Endothelial cell of umbilical vein (primary cell): ENCODE data around the gene ASB11. TPM values are rescaled to one million over a fixed set of nuclear protein-coding genes. Genes with fewer than 3 reads are reported as not detected.

Experiments used
- BruUV-seq: library from RNA; stranded (reverse); fragments of 400-500 nt; replicated peaks from 2 replicates; lab custom pipeline; 2021; lab: Mats Ljungman, UMichigan
- CTCF ChIA-PET: fragments of 300-600, 350-600 bp; sonication (Branson Sonifier 250); formaldehyde crosslinking; loops from one replicate; lab custom pipeline; 2021; ENCODE audit warnings: antibody characterized with exemption, inconsistent platforms; lab: Charles Lee
- POLR2A ChIA-PET: fragments of 300-600, 350-600 bp; sonication (Branson Sonifier 250); formaldehyde crosslinking; loops from one replicate; lab custom pipeline; 2021; ENCODE audit warnings: antibody characterized with exemption, inconsistent platforms; lab: Charles Lee
- DNase-seq: peaks from one replicate; pipeline ENCODE4 v3.0.0-alpha.2; 2011; ENCODE audit warnings: low read depth, low spot score
- FAIRE-seq: peaks from 2 replicates; lab custom pipeline; 2011; peaks lifted over from hg19 to GRCh38; lab: Jason Lieb, UNC
- H2AFZ ChIP-seq: 2 replicates; pipeline ENCODE4 v1.6.0; 2012; ENCODE audit warnings: low read depth, low read length, control low read depth, inconsistent platforms
- H3K27ac ChIP-seq: 2 replicates; pipeline ENCODE4 v1.5.1; 2011; ENCODE audit warnings: low read depth, mild to moderate bottlenecking, control low read depth, low read length, moderate library complexity; ENCODE audit not compliant: insufficient read depth
- H3K27me3 ChIP-seq, 2 experiments: 2 replicates each; pipeline versions ENCODE4 v1.6.0 to v1.6.1; 2011; ENCODE audit warnings: low read length in 2 of 2, mixed read lengths in 1 of 2; ENCODE audit not compliant: control insufficient read depth in 2 of 2, insufficient read depth in 2 of 2
- H3K36me3 ChIP-seq, 2 experiments: 2 replicates in 1 of 2; 3 replicates in 1 of 2; pipeline ENCODE4 v1.5.1; 2011; ENCODE audit warnings: low read length in 2 of 2, mild to moderate bottlenecking in 1 of 2, moderate library complexity in 1 of 2; ENCODE audit not compliant: control insufficient read depth in 2 of 2, insufficient read depth in 2 of 2; ENCODE audit errors: extremely low read depth in 1 of 2
- H3K4me1 ChIP-seq: 3 replicates; pipeline ENCODE4 v1.5.1; 2011; ENCODE audit warnings: mild to moderate bottlenecking, low read length; ENCODE audit not compliant: control insufficient read depth, insufficient read depth; ENCODE audit errors: extremely low read depth
- H3K4me2 ChIP-seq: 2 replicates; pipeline ENCODE4 v1.6.1; 2011; ENCODE audit warnings: low read length, control low read depth, mixed read lengths; ENCODE audit not compliant: insufficient read depth
- H3K4me3 ChIP-seq, 3 experiments: fragments of 200-600 bp in 1 of 3; sonication (generic), shearing (Covaris generic) in 1 of 3; replicated peaks in 1 of 3; 2 replicates each; pipeline ENCODE4 v1.5.1; 2011 to 2016; ENCODE audit warnings: control low read depth in 3 of 3, low read length in 3 of 3, mild to moderate bottlenecking in 2 of 3, inconsistent platforms in 1 of 3, low read depth in 1 of 3, moderate library complexity in 1 of 3; ENCODE audit not compliant: insufficient read depth in 1 of 3
- H3K79me2 ChIP-seq: 2 replicates; pipeline ENCODE4 v1.6.0; 2012; ENCODE audit warnings: low read length, inconsistent platforms; ENCODE audit not compliant: control insufficient read depth, insufficient read depth
- H3K9ac ChIP-seq: replicated peaks from 2 replicates; pipeline ENCODE3; 2011; ENCODE audit warnings: low read length, control low read depth; ENCODE audit not compliant: insufficient read depth; ENCODE audit errors: extremely low read depth
- H3K9me1 ChIP-seq: replicated peaks from 3 replicates; pipeline ENCODE4 v1.6.0; 2011; ENCODE audit warnings: mild to moderate bottlenecking, low read length; ENCODE audit not compliant: control insufficient read depth, insufficient read depth; ENCODE audit errors: extremely low read depth
- H3K9me3 ChIP-seq: replicated peaks from 2 replicates; pipeline ENCODE4 v1.5.1; 2012; ENCODE audit warnings: low read length, inconsistent platforms; ENCODE audit not compliant: control insufficient read depth, insufficient read depth
- H4K20me1 ChIP-seq: replicated peaks from 2 replicates; pipeline ENCODE3; 2011; ENCODE audit warnings: mild to moderate bottlenecking, low read length; ENCODE audit not compliant: control insufficient read depth, insufficient read depth; ENCODE audit errors: extremely low read depth
- EZH2 ChIP-seq: IDR thresholded peaks from 2 replicates; pipeline ENCODE4 v1.6.1; 2012; ENCODE audit warnings: borderline replicate concordance, low read depth, mild to moderate bottlenecking, moderate library complexity, low read length, inconsistent platforms; ENCODE audit not compliant: severe bottlenecking
- FOS ChIP-seq: IDR thresholded peaks from 2 replicates; pipeline ENCODE4 v1.6.1; 2011; ENCODE audit warnings: mild to moderate bottlenecking, low read length, moderate library complexity, borderline replicate concordance; ENCODE audit not compliant: insufficient read depth
- JUN ChIP-seq: IDR thresholded peaks from 2 replicates; pipeline ENCODE4 v1.6.1; 2011; ENCODE audit warnings: borderline replicate concordance, low read depth; ENCODE audit not compliant: insufficient read length, insufficient read depth
- MYC ChIP-seq: IDR thresholded peaks from one replicate; pipeline ENCODE4 v1.6.1; 2011; ENCODE audit warnings: mild to moderate bottlenecking, low read depth, low read length
- POLR2A ChIP-seq: IDR thresholded peaks from 2 replicates; pipeline ENCODE4 v1.6.1; 2012; ENCODE audit warnings: low read depth, mild to moderate bottlenecking, control low read depth, low read length
- POLR2AphosphoS5 ChIP-seq: IDR thresholded peaks from 2 replicates; pipeline ENCODE4 v1.6.1; 2012; ENCODE audit warnings: low read depth, mild to moderate bottlenecking, control low read depth, low read length, moderate library complexity; ENCODE audit not compliant: insufficient read depth
- dilution Hi-C: fragments of 300-500 bp; cut with MboI; formaldehyde crosslinking; loops from one replicate; pipeline ENCODE4 v1.15.0; 2019; ENCODE audit warnings: low sequenced_read_pairs; ENCODE audit not compliant: extremely low pct_ligation_motif_present
- intact Hi-C: fragments of 100-400 bp; cut with micrococcal nuclease; formaldehyde crosslinking; loops from one replicate; pipeline ENCODE4 v1.10.0; 2022
- polyA plus RNA-seq, 4 experiments: library from polyadenylated mRNA; depleted of rRNA in 3 of 4; stranded (reverse) in 3 of 4; unstranded in 1 of 4; fragments of >200 nt; gene quantifications; 2 replicates each; pipeline versions ENCODE4 v1.2.1 to v1.2.3, GENCODE V29; 2011 to 2012; ENCODE audit warnings: missing spikeins in 1 of 4
- total RNA-seq: library from RNA; stranded (reverse); gene quantifications from 2 replicates; pipeline ENCODE4 v1.2.3, GENCODE V29; 2021
- TF ChIP-seq, protein P1 (sequence below), 2 donors: IDR thresholded peaks; 1 replicate in 1 of 2; 2 replicates in 1 of 2; pipeline ENCODE4 v1.5.1; 2011; ENCODE audit warnings: low read length in 2 of 2, mild to moderate bottlenecking in 2 of 2, moderate library complexity in 2 of 2, control low read depth in 1 of 2, inconsistent platforms in 1 of 2, low read depth in 1 of 2; ENCODE audit not compliant: insufficient read depth in 1 of 2; ENCODE audit errors: extremely low read depth in 1 of 2

Gene ASB11
- total and polyA plus RNA-seq, 2 donors (not counting 3 experiments of a cell fraction or from before 2014, with no cell fraction given) = 0.06 to 0.15 TPM

DNA sequence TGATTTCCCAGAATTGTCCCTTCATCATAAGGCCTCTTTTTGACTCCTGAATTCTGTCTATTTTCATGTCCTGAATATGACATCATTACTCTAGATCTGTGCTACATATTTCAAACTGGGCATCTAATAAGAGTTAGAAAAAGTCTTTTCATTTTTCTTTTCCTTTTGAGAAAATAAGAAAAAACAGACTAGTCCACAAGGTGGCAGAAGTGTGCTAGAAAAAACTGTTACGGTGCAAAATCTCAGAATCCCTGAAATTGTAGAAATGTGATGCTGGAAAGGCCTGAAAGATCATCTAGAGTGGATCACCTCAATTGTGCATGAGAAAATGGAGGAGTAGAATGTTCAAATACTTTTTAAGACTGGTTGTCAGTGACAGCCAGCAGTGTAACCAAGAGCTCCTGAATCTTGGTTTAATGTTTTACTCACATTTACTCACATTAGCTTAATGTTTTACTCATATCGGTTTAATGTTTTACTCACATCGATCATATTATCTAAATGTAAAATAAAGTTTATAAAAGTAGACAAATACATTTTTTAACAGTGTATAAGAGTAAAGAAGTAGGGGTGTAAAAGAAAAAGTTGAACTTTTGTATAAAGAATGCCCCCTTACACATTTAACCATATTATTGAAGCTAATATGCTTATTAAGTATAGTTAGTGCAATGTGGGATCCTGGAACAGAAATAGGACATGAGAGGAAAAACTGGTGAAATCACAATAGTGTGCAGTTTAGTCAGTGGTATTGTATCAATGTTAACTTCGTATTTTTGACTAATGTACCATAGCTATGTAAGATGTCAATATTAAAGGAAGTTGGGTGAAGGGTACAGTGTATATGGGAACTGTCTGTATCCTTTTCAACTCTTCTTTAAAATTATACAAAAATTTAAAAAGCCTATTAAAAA, 15.2 kb downstream of the ASB11 start:
- no TSS peak for BruUV-seq

More for the DNA sequence above, 15.2 kb downstream of the ASB11 start:
- no peaks in the 10 kb centered on the region for H3K79me2 ChIP-seq
- CTCF ChIA-PET = interaction anchor here (0.8 to 1.7 kb wide), 11 partner anchors 10 to 1261 kb away, joined by 3 to 5 read pairs (median 4); partner anchors contain the start of gene ASB9
- POLR2A ChIA-PET = no interaction called here
- no peak overlapping the region for H3K4me3 ChIP-seq
- peak; percentile 53 for DNase-seq
- no peaks in the 10 kb centered on the region for H3K9me3 ChIP-seq
- peaks cover 21% of the 10 kb centered on the region for H3K4me1 ChIP-seq
- peak; percentile 90 for FAIRE-seq
- H4K20me1 ChIP-seq = no peaks in the 10 kb centered on the region
- H2AFZ ChIP-seq = no peak overlapping the region
- dilution Hi-C loops = no loop called here
- peak overlapping the region; percentile 22 for H3K4me2 ChIP-seq
- TF ChIP-seq, protein P1, sequence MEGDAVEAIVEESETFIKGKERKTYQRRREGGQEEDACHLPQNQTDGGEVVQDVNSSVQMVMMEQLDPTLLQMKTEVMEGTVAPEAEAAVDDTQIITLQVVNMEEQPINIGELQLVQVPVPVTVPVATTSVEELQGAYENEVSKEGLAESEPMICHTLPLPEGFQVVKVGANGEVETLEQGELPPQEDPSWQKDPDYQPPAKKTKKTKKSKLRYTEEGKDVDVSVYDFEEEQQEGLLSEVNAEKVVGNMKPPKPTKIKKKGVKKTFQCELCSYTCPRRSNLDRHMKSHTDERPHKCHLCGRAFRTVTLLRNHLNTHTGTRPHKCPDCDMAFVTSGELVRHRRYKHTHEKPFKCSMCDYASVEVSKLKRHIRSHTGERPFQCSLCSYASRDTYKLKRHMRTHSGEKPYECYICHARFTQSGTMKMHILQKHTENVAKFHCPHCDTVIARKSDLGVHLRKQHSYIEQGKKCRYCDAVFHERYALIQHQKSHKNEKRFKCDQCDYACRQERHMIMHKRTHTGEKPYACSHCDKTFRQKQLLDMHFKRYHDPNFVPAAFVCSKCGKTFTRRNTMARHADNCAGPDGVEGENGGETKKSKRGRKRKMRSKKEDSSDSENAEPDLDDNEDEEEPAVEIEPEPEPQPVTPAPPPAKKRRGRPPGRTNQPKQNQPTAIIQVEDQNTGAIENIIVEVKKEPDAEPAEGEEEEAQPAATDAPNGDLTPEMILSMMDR (IDR thresholded peaks at IDR 0.05; ENCODE audit: extremely low read depth in 1 of 2, insufficient read depth in 1 of 2, low read depth in 1 of 2, low read length in 2 of 2) = peak; percentile 12 to 20
- TF ChIP-seq FOS = no peak
- TF ChIP-seq POLR2AphosphoS5 = no peak
- TF ChIP-seq EZH2 = no peak
- TF ChIP-seq POLR2A = no peak
- no peak for TF ChIP-seq JUN
- no peak for TF ChIP-seq MYC
- no peaks in the 10 kb centered on the region for H3K9me1 ChIP-seq
- intact Hi-C loops = loop anchor here (1.0 to 5.0 kb wide), 4 partner anchors 35 to 169 kb away; partner anchors contain the start of gene PIGA
- H3K36me3 ChIP-seq = no peaks in the 10 kb centered on the region
- H3K27ac ChIP-seq = peak overlapping the region; percentile 28
- no peaks in the 10 kb centered on the region for H3K27me3 ChIP-seq
- H3K9ac ChIP-seq = peak overlapping the region; percentile 47
